Cerebellar nuclear complex (tissue), 1 donor: ENCODE measurements around the gene ABLIM1.

Experiments
- DNase-seq, 2 experiments: peaks; one replicate each; lab custom pipeline; 2025; lab: John Stamatoyannopoulos, UW

ABLIM1 gene

DNA sequence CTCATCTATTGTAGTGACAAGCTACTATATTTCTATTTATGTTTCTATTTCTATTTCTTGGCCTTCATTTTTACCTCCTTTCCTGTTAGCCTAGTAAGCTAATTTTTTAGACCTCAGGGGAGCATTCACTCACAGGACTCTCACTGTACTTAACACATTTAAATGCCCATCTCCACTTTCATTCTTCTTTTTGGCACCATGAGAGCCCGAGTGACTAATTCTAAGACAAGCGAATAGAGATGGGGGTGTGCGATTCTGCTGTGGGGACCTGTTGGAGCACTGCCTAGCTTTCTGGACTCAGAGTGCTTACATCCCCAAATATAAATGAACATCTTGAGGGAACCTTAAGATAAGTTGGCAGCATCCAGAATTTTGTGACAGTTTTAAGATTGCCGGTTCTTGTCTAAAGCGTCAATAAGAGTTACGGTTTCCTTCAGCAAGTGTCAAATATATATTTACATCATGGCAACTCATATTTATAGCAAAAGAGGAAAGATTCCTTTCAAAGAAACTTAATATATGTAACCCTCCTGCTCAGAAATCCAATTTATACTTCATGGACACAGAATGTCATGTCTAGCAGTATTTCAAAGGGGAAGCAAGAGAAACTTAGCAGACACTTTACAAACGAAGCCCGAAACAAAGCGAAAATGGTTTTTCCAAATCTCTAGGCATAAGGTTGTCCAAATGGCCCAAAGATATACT, 199.7 kb downstream of the ABLIM1 start:
- no peak for DNase-seq

DNA sequence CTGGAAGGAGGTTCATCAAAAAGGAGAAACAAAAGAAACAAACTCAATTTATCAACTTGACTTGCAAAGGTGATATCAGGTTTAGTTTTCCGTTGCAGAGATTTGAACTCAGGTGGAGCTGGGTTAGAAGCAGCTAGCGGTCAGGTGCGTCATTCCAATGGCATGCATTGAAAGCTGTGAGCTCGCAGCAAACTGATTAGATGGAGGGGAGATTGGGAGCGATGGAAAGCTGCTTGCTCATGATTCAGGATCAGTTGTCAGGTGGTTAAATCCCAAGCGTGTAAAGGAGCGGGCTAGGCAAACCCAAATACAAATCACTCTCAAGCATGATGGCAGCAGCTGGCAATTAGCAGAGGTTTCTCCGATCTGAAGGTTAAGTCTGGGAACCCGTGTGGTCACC, 204.5 kb downstream of the ABLIM1 start:
- DNase-seq, result no peak

DNA sequence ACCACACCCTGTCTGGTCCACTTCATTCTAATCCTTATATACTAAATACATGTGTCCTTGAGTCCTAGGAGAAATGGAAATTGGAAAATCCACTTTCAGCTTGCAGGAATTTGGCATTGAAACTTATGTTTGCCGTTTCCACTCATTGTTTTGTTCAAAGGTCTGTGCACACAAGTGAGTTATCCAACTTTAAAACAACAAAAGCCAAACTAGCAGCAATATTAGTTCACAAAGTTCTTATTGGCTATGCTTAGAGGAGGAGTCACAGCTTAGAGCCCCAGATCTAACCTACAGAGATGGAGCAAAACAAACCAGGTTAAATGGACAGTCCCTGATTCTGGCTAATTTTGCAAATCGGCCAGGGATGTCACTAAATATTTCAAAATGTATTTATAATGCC, 209.2 kb downstream of the ABLIM1 start:
- no peak for DNase-seq

DNA sequence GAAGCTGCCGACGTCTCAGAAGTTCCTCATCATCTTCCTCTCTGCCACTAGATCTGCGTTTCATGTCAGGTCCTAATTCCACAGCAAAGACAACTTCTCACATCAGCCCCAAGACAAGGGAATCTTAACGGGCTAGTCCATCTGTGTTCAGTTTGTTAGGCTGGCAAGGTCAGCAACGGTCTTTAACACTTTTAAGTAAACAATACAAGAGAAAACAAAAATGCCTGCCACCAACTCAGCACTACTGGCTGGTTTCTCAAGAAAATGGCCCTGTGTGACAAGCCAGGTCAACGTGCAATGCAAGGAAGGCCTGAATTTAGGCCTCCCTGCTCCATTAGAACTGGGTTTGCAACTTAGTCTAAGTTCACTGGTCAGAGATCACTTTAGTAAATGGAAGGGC, 212.7 kb downstream of the ABLIM1 start:
- DNase-seq, result no peak

DNA sequence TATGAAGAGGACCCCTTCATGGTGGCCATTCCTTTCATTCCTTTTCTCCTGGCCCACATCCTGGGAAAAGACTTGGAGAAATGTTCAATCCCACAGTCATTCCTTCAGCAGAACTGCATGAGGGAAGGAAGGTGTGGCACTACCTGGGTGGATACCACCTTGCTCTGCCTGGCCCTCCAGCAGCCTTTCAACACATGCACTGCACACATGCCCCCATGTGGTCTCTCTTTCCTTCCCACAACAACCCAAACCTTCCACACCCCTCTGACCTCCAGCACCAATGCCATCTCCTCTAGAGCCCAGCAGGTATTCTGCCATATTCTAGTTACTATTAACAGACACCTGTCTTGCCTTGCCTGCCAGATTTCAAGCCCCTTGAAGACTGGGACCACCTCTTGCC, 213.3 kb downstream of the ABLIM1 start:
- no peak for DNase-seq

DNA sequence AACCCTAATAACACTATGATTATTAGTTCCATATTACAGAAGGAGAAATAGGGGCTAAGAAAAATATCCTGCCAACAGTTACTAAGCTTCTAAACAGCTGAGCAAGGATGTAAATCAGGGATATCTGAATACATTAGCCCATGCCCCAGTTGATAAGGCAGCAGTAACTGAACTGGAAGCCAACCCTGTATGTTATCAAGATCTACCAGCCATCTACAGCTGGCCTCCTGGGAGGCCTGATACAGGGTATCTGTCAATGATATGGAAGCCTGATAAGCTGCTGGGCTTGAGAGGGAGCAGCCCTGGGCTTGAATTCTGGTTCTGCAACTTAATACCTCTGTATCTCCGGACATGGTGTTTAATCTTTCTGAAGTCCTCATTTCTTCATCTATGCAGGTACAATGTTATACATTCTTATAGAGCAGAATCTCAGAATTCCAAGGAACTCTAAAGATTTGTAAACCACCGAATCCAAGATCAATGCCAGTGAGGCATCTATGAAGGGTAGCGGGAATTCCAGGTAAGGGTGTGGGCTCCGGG, 215.9 kb downstream of the ABLIM1 start:
- DNase-seq, result no peak

DNA sequence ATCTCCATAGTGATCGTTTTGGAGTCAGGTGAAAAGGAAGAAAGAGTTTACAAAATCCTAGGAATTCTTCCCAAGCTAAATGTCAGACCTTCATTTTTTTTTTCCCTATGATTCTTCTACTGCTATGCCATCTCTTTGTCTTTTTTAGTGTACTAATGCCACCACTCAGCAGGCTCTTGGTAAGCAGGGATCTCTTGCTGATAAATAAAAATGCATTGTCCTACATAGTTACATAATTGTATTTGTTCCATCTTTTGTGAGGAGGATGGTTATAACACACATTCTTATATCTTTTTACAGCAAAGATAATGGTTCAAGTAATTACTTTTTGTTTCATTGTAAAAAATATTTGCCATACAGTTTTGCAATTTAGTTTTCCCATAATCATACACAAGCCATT, 217.0 kb downstream of the ABLIM1 start:
- DNase-seq, result no peak

DNA sequence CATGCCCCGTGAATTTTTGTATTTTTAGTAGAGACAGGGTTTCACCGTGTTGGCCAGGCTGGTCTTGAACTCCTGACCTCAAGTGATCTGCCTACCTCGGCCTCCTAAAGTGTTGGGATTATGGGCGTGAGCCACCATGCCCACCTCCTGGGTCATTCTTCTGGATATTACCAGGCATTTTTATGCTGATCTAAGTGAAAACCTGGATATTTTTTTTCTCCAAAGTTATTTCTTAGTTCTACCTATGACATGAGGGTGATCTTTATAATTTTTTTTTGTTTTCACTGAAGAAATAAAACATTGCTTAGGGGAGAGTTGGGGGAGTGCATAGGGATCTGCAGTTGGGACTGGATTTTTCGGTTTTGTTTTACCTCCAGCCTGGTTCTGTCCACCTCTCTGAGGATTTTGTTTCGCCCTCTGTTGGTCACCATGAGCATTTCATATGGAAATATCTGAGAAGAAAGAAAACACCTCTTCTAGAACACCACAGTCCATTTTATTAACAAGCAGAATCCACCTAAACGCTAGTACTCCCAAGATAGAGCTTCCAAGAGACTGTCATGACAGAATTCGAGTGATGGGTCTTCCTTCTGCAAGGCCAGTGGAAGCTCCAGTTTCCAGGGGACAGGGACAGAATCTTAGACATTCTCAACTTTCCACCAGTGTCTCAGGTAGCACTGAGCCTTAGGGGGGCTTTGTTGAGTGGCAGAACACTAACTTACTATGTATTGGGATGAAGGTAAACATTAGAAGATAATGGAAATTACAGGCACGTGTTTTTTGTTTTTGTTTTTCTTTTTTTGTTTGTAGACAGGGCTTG, 220.4 kb downstream of the ABLIM1 start:
- no peak for DNase-seq

DNA sequence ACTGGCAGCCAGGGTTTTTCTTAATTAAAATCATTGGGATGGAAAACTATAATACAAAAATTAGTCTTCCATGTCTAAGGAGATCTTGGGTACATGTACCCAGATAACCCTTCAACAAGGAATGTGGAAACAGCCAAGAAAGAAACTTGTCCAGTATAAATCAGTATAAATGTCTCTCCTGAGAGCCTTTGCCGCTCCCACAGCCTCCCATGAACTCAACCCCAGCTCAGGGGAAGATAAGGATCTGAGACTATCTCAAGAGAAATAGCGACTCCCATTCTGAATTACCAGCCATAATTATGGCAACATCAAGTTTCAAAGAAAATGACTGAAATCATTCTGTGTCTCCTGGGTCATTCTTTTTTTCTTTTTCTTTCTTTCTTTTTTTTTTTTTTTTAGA, 221.1 kb downstream of the ABLIM1 start:
- DNase-seq, result no peak

DNA sequence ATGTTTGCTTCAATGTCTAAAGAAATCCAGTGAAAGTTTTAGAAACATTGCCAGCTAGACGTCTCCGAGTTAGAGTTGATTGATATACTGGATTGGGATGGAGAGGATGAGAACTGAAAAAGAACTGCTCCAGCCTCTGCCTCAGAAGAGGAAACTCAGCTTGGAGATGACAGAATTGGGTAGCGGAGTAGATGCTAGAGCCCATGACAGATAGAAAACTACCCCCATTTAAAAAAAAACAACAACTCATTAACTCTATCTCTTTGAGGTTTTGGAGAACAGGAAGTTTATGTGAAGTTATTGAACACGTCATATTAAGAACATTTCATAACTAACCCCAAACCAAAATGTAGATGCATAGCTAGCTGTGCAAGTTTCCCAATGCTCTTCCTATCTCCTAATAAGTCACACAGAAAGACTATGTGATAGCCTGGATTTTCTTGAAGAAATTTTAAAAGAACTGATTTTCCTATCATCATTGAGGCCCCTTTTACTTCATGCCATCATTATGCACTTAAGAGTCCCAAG, 225.4 kb downstream of the ABLIM1 start:
- DNase-seq, result no peak

DNA sequence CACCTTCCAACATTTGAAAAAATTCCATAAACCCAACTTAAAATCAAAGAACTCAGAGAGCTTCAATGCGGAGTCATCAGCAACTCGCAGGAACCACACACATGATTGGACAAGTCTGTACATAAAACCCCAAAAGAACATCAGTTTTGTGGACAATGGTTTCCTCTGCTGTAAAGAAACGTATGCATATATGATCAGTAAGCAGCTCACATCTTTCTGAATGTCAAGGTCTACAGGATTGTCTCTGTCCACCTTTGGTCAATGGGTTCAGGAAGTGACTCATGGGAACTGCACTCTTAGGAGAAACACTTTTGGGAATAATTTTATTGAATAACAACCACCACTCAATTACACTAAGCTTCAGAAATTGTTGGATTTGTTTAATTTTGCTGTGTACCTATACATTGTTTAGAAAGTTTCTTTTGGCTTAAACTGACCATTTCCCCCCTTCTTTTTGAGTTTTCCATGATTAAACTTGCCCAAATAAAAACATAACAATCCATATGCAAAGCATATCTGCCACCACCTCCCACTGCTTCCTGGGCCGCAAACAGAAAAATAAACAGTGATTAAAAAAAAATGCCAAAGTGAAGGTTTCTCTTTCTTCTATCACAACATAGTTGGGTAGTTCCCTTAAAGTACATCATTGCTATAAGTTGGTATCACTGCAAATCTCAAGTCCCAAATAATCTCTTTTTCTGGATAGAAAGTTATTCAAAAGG, 226.5 kb downstream of the ABLIM1 start:
- DNase-seq, result no peak

DNA sequence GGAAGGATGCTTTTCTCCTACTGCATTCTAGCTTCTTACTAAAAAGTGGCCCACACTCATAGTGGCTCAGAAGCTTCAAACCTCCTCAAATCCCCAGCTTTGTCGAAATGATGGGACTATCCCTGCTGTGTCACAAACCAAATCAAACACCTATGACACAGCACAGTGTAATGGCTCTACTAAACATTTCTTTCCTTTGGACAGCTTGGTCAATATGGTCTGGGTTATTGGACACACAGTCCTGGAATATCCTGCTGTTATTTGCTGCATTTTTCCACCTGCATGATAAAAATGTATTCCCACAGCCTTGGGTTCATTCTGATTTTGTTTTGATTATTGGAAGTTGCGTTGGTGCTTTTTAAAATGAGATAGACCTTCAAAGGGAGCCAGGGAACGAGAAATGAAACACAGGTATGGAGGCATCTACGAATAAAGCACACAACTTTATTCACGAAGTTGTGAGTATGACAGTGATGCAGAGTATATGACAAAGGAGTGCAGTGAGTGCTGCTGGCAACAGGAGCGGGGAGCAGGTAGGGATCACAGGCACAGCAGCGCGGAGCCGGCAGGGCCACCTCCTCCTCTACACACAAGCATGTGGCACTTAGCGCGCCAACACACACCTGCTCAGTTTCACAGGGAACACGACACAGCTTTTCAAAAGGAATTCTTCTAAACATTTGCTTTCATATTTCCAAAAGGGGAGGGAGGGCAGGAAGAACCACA, 227.2 kb downstream of the ABLIM1 start:
- DNase-seq, result no peak

DNA sequence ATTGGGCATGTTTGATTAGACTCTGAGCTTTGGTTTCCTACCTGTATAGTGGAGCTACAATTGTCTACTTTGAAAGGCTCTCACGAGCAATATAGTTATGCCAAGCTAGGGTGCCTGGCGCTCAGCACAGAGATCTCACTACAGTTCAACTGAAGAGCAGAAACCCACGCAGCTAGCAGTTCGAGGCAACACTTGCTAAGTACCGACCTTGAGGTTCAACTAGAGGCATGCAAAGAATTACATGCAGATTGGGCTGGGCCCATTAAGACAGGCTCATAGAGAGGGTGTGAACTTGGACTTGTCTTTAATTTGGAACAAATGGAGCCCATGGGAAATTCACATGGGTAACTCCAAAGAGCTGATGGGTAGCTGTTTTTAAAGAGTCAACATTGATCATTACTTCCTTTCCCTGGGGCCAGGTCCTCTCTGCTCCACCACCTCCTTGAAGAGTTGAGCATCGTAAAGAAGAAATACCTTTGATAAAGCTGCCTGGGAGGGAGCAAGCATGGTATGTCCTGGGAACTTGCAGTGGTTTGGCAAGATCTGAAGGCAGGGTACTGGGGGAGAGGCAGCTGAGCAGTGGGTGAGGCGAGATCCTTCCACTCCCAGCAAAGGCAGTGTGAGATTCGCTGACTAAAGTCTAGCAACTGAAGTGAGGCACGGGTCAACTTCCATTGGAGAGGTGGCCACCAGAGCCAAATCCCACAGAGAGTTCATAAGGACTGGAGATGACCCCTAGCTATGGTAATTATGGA, 228.3 kb downstream of the ABLIM1 start:
- DNase-seq, result no peak

DNA sequence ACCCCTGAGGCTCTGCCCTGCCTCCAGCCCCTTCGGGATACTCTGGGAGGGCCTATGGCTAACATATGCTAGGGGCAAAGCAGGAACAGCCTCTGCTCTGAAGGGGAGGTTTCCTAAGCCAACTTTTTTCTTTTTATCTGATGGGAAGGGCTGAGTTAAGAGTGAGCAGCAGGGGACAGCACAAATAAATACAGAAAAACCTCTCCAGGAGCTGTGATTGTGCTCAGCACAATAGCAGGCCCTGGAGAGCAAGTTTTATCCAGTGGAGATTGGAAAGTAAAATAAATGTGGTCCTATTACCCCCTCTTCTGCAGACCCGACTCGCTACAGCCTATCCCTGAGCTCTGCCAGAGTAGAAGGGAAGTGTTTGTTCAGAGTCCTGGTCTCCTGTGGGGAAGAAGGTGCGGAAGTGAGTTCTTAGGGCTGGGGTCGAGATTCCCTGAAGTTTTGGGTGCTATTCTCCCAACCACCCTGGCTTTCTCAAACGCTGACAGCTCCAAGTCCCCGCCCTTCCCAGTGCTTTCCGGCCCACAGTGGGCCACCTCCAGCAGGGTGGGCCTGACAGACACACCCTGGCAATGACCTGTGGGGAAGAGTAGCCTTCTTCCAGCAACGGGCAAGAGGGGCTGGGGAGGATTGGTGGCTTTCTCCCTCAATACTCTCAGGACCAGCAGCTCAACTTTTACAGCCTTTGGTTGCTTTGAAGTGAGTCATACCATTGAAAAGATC, 230.8 kb downstream of the ABLIM1 start:
- DNase-seq, result no peak

DNA sequence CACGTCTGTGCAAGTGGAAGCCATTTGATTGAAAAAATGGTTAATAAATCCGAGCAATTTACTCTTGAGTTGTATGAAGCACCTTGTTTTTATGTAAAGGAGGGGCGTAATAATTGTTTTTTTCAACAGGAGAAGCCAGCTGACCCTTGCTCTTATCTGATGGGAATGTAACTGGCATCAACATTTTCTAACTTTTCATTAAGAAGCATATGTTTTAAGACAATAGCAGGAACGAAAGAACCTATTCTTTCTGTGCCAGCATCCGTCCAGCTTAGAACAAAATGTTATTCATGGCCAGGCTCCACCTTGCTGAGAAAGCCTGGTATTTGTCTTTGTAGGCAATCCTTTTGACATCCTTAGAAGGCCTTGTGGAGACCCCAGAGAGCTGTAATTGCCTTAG, 231.6 kb downstream of the ABLIM1 start:
- DNase-seq, result no peak

DNA sequence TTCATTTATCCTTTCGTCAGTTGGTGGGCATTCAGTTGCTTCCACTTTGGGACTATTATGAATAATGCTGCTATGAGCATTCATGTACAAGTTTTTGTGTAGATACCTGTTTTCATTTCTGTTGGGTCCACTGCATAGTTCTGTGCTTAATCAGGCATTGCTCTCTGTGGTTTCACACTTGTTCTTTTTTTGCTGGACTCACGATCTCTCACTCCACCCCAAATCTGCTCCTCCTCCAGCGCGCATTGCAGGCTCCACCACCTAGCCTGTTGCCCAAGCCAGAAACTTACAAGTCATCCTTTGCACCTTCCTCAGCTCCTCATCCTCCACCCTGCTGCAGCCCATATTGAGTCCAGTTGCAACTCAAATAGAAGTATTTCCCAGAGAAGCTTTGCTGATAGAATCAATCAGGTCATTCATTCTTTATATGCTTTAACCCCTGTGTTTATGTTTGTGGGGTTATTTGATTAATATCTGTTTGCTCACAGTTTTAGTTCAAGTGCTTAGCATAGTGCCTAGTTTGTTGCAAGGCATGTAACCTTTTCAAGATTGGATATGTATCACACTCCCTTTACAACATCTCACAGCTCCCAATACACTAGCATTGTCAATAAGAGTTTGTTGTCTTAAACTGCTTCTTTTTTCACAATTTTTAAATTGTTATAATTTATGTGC, 237.1 kb downstream of the ABLIM1 start:
- no peak for DNase-seq

DNA sequence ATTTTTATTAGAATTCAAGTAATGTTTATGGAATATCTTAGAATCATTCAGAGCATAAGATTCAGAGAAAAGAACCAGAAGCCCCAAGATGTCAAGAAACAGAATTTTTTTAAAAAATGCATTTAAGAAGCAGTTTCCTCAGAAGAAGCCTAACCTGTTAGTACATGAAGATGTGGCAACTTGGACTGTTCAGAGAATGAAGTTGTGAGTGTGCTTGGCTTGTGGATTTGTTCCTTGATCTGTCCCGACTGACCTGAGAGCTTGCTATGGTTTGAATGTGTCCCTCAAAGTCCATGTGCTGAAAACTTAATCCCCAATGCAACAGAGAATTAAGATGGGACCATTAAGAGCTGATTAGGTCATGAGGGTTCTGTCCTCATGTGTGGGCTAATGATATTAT, 240.0 kb downstream of the ABLIM1 start:
- no peak for DNase-seq

DNA sequence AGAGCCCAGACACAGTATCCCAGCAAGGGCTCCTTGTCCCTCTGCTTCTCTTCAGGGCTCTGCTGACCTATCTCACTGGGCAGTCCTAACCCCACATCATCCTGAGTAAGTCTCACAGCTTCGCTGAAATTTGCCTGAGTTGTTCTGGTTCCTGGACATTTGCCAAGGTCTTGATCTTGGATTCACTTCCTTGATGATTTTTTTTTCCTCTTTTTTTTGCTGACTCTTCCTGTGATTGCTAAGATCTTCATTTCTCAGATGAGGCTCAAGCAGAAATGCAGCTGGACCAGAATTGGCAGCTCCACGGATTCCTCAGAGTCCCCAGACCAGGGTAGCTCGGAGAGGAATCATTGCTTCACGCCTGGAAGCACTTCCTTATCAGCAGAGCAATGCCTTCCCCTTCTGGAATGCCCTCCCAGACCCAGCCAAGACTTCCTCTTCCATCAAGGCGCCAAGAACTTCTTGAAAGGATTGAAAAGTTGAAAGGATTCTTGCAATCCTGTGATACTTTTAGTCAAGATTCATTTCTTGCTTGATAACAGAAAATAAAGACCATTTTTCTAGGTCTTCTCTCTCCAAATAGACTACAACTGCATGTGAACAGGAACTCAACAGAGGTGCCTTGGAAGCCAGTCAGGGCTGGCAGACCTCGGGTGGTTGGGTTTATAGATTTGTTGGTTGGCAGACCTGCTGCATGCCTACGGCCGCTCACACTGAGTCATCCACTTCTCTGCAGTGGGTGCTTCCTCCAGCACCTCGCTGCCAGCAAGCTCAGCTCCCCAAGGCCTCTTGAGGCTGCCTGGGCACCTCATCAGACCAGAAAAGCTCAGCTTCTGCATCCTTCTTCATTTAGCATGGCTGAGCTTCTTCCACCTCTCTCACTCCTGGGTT, 244.9 kb downstream of the ABLIM1 start:
- no peak for DNase-seq

DNA sequence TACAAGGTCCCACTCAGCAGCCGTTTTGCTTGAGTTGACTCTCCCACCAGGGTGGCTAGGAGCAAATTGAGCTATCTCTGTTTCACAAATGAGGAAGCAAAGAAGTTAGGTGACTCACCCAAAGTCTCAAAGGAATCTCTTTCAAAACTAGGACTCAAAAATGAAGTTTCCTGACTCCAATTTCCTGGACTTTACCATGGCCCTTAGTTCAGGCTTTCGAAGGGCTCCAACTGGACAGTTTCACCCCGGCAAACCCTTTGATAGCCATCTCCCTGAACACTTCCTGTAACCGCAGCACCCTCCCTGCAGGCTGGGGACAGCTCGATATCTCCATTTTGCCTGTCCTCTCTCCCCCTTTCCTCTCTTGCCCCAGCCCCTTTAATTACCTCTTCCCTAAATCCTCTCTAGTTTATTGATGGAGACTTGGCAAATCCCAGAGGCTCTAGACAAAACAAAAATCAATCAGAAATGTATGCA, 249.1 kb downstream of the ABLIM1 start:
- no peak for DNase-seq
